GOT3 (cell line): ENCODE data around the gene ZNF345.
A peak's percentile ranks its signal among the peaks of the same experiment; 100 is the strongest.

Experiments used
- DNase-seq: peaks from one replicate; lab custom pipeline; 2025; ENCODE audit warnings: mixed read lengths; lab: John Stamatoyannopoulos, UW

The ZNF345 gene

GRCh38 chr19:36850559-36851442 is at the start of gene ZNF345:
ZNF345 (plus strand) TSS chr19:36850876; CDS start chr19:36876831, 25,955 bp downstream.
- DNase-seq = peak; percentile 25

GRCh38 chr19:36805364-36805763 is 45.3 kb upstream of the ZNF345 start:
- DNase-seq = no peak

GRCh38 chr19:36807029-36807428 is 43.6 kb upstream of the ZNF345 start:
- DNase-seq = no peak

- DNase-seq = no peak
Measured at GRCh38 chr19:36819130-36819630, 31.5 kb upstream of the ZNF345 start.

GRCh38 chr19:36821758-36822157 is 28.9 kb upstream of the ZNF345 start:
- no peak for DNase-seq

GRCh38 chr19:36833430-36833829 is 17.2 kb upstream of the ZNF345 start:
- DNase-seq = no peak

- no peak for DNase-seq
Measured at GRCh38 chr19:36837176-36837905, 13.3 kb upstream of the ZNF345 start.

GRCh38 chr19:36837906-36838783 is 12.5 kb upstream of the ZNF345 start, which contains the start of gene ZNF790:
ZNF790 (minus strand) TSS chr19:36838387; CDS start chr19:36825619, 12,768 bp downstream.
- peak; percentile 24 for DNase-seq

- no peak for DNase-seq
Measured at GRCh38 chr19:36838784-36839324, 11.8 kb upstream of the ZNF345 start.

GRCh38 chr19:36847968-36848367 is 2.7 kb upstream of the ZNF345 start:
- DNase-seq = no peak

GRCh38 chr19:36849701-36850558 is 746 bp upstream of the ZNF345 start:
- DNase-seq = peak; percentile 27

GRCh38 chr19:36851898-36852297 is 1.2 kb downstream of the ZNF345 start:
- DNase-seq = no peak

GRCh38 chr19:36876993-36877938 is 26.6 kb downstream of the ZNF345 start:
- DNase-seq = no peak

GRCh38 chr19:36891768-36892357 is 41.2 kb downstream of the ZNF345 start:
- DNase-seq = no peak

GRCh38 chr19:36894849-36895383 is 44.2 kb downstream of the ZNF345 start:
- no peak for DNase-seq

- DNase-seq = no peak
Measured at GRCh38 chr19:36898422-36898821, 47.7 kb downstream of the ZNF345 start.

- peak; percentile 21 for DNase-seq
Measured at GRCh38 chr19:36915992-36916830, 65.5 kb downstream of the ZNF345 start, which contains the start of the genes ZNF568 and ZNF829. ZNF568 (plus strand) TSS chr19:36916332; CDS start chr19:36922771, 6,439 bp downstream. ZNF829 (minus strand) TSS chr19:36916291; CDS start chr19:36915167, 1,124 bp downstream.
